HL-60 (cell line): ENCODE data around the gene RPIA.

Experiments
- CTCF ChIP-seq: IDR thresholded peaks from one replicate; pipeline ENCODE4 v1.5.1; 2011; ENCODE audit warnings: low read length, control low read depth, inconsistent platforms; ENCODE audit not compliant: insufficient read depth
- POLR2AphosphoS5 ChIP-seq: IDR thresholded peaks from 2 replicates; pipeline ENCODE4 v1.6.1; 2012; ENCODE audit warnings: low read depth
- REST ChIP-seq: IDR thresholded peaks from 2 replicates; pipeline ENCODE4 v1.6.1; 2012; ENCODE audit warnings: low read depth; ENCODE audit not compliant: insufficient replicate concordance
- SPI1 ChIP-seq: IDR thresholded peaks from 2 replicates; pipeline ENCODE4 v1.6.1; 2012; ENCODE audit warnings: low read depth, mild to moderate bottlenecking, borderline replicate concordance

- TF ChIP-seq SPI1 (no peak), CTCF (peak; percentile 95), REST (no peak), POLR2AphosphoS5 (no peak)
Measured at GRCh38 chr2:88739985-88740600, 48.6 kb downstream of the RPIA start.
